ENCODE results near the gene PRUNE2.
A peak's percentile ranks its signal among the peaks of the same experiment; 100 is the strongest.
"Not testable (repeated sequence)": the region's sequence is repeated elsewhere in the genome, so short reads cannot be mapped to it uniquely, and the experiment has no call there.

The PRUNE2 gene

GRCh38 chr9:76905791-76906646 is at the start of gene PRUNE2:
Gene PRUNE2 (minus strand): TSS chr9:76906114. CDS start chr9:76905963, 151 bp downstream.
- peak; percentile 77 for DNase-seq

- DNase-seq = not testable (repeated sequence)
Observed at GRCh38 chr9:76955406-76955805, 49.5 kb upstream of the PRUNE2 start.

- DNase-seq = no peak
Observed at GRCh38 chr9:76949865-76950264, 44.0 kb upstream of the PRUNE2 start.

- no peak for DNase-seq
Observed at GRCh38 chr9:76944011-76944410, 38.1 kb upstream of the PRUNE2 start.

GRCh38 chr9:76943054-76943453 is 37.1 kb upstream of the PRUNE2 start:
- no peak for DNase-seq

GRCh38 chr9:76932757-76933156 is 26.8 kb upstream of the PRUNE2 start:
- no peak for DNase-seq

GRCh38 chr9:76932265-76932664 is 26.4 kb upstream of the PRUNE2 start:
- DNase-seq = no peak

- DNase-seq = no peak
Observed at GRCh38 chr9:76927540-76928240, 21.8 kb upstream of the PRUNE2 start.

- DNase-seq = no peak
Observed at GRCh38 chr9:76926846-76927245, 20.9 kb upstream of the PRUNE2 start.

- no peak for DNase-seq
Observed at GRCh38 chr9:76926324-76926741, 20.4 kb upstream of the PRUNE2 start.

- DNase-seq = no peak
Observed at GRCh38 chr9:76921165-76921564, 15.3 kb upstream of the PRUNE2 start.

- DNase-seq = no peak
Observed at GRCh38 chr9:76917299-76917698, 11.4 kb upstream of the PRUNE2 start.

- DNase-seq = peak; percentile 37
Observed at GRCh38 chr9:76916231-76916630, 10.3 kb upstream of the PRUNE2 start.

GRCh38 chr9:76913467-76913866 is 7.6 kb upstream of the PRUNE2 start:
- DNase-seq = no peak

- DNase-seq = no peak
Observed at GRCh38 chr9:76912636-76913275, 6.8 kb upstream of the PRUNE2 start.

- no peak for DNase-seq
Observed at GRCh38 chr9:76911971-76912370, 6.1 kb upstream of the PRUNE2 start.

- DNase-seq = no peak
Observed at GRCh38 chr9:76910861-76911260, 4.9 kb upstream of the PRUNE2 start.

- no peak for DNase-seq
Observed at GRCh38 chr9:76906647-76906975, 697 bp upstream of the PRUNE2 start.

- peak; percentile 59 for DNase-seq
Observed at GRCh38 chr9:76904661-76905457, 1.1 kb downstream of the PRUNE2 start.

- DNase-seq = no peak
Observed at GRCh38 chr9:76902395-76902794, 3.5 kb downstream of the PRUNE2 start.

- DNase-seq = no peak
Observed at GRCh38 chr9:76901801-76902200, 4.1 kb downstream of the PRUNE2 start.

- no peak for DNase-seq
Observed at GRCh38 chr9:76900884-76901440, 5.0 kb downstream of the PRUNE2 start.

- DNase-seq = no peak
Observed at GRCh38 chr9:76898786-76899185, 7.1 kb downstream of the PRUNE2 start.
